ENCODE results near the gene OR52N1. TPM values are rescaled to one million over a fixed set of nuclear protein-coding genes. Genes with fewer than 3 reads are reported as not detected.

OR52N1 gene
- total and polyA plus RNA-seq, 9 of the 15 experiments (the other 6 are each of a cell fraction or from before 2014, with no cell fraction given) = not detected

- TF ChIP-seq TRIM25 (IDR thresholded peaks at IDR 0.05; ENCODE audit: borderline replicate concordance) = no peak
- TF ChIP-seq ZNF318 (IDR thresholded peaks at IDR 0.05; ENCODE audit: borderline replicate concordance in 1 of 2, low read depth in 1 of 2) = peak in 1 of 2 experiments; percentile 87; a peak in 1 of 4 replicates
- TF ChIP-seq DPF2 (IDR thresholded peaks at IDR 0.05) = peak; percentile 96
- TF ChIP-seq OTX1 (CRISPR knock-in tag; IDR thresholded peaks at IDR 0.05) = no peak
- no peak for TF ChIP-seq RBM17 (IDR thresholded peaks at IDR 0.05; ENCODE audit: borderline replicate concordance, low read depth, low read length)
- TF ChIP-seq CHD4 (IDR thresholded peaks at IDR 0.05; ENCODE audit: insufficient read depth, insufficient replicate concordance, low read depth, low read length, poor library complexity, severe bottlenecking) = no peak
- no peak for TF ChIP-seq ZC3H11A (IDR thresholded peaks at IDR 0.05; ENCODE audit: low read depth, low read length)
- peak; percentile 47 for TF ChIP-seq BCOR (IDR thresholded peaks at IDR 0.05)
- no peak for TF ChIP-seq CBX5 (IDR thresholded peaks at IDR 0.05; ENCODE audit: borderline replicate concordance, low read depth)
- TF ChIP-seq ERF (CRISPR knock-in tag; IDR thresholded peaks at IDR 0.05) = no peak
- no peak for TF ChIP-seq ZNF668 (CRISPR knock-in tag; IDR thresholded peaks at IDR 0.05)
- TF ChIP-seq CLOCK (CRISPR knock-in tag; IDR thresholded peaks at IDR 0.05; ENCODE audit: borderline replicate concordance) = no peak
- 0 out of 4 replicates have a peak, but pooled peaks of 1 of the 2 experiments have one; percentile 72 for TF ChIP-seq ARNT (IDR thresholded peaks at IDR 0.05)
- peak; percentile 95 for TF ChIP-seq SMARCA4 (IDR thresholded peaks at IDR 0.05)
- no peak for TF ChIP-seq TAF7 (tag; IDR thresholded peaks at IDR 0.05)
These were observed 19.1 kb upstream of the OR52N1 start (continued) for GRCh38 chr11:5809905-5810795.
